SK-N-MC (cell line): ENCODE data around the gene GNB2.

ENCODE experiments used
- DNase-seq: peaks from one replicate; pipeline ENCODE4 v3.0.0-alpha.2; 2011; ENCODE audit warnings: low read depth, low spot score
- H3K27ac ChIP-seq: fragments of 200-600 bp; sonication (generic); 2 replicates; pipeline ENCODE4 v1.5.1; 2016; ENCODE audit warnings: mixed run types
- H3K36me3 ChIP-seq: fragments of 200-600 bp; sonication (generic); 2 replicates; pipeline ENCODE4 v1.6.1; 2017; ENCODE audit warnings: antibody characterized with exemption, low read length, mixed read lengths; ENCODE audit not compliant: insufficient read depth
- H3K4me3 ChIP-seq: fragments of 200-600 bp; sonication (generic); 2 replicates; pipeline ENCODE4 v1.5.1; 2016
- H3K9ac ChIP-seq: fragments of 200-600 bp; sonication (generic); 2 replicates; pipeline ENCODE4 v1.8.0; 2017; ENCODE audit warnings: mixed run types, mixed read lengths; ENCODE audit not compliant: insufficient read length
- H3K9me3 ChIP-seq: fragments of 200-600 bp; sonication (generic); 2 replicates; pipeline ENCODE4 v1.6.1; 2017; ENCODE audit warnings: low read depth, mild to moderate bottlenecking, antibody characterized with exemption, low read length, moderate library complexity, mixed read lengths
- EZH2 ChIP-seq: fragments of 200-600 bp; sonication (generic); IDR thresholded peaks from one replicate; pipeline ENCODE4 v1.6.1; 2017; ENCODE audit warnings: antibody characterized with exemption
- FOXP2 ChIP-seq: optimal IDR thresholded peaks from 2 replicates; pipeline ENCODE3; 2011; ENCODE audit warnings: mild to moderate bottlenecking, moderate library complexity; ENCODE audit not compliant: insufficient read depth; ENCODE audit errors: extremely low read length, control extremely low read depth
- POLR2AphosphoS5 ChIP-seq: IDR thresholded peaks from 2 replicates; pipeline ENCODE4 v1.6.1; 2012; ENCODE audit warnings: mild to moderate bottlenecking, low read depth, low read length, borderline replicate concordance

Gene GNB2

GRCh38 chr7:100678291-100678984 is 4.9 kb downstream of the GNB2 start:
- peaks cover 56% of the 10 kb centered on the region for H3K36me3 ChIP-seq
- H3K4me3 ChIP-seq, result no peak overlapping the region
- TF ChIP-seq POLR2AphosphoS5, result 0 out of 2 replicates have a peak, but pooled peaks have one; percentile 31
- no peak for TF ChIP-seq EZH2
- H3K9me3 ChIP-seq, result no peaks in the 10 kb centered on the region
- H3K9ac ChIP-seq, result no peak overlapping the region
- DNase-seq, result no peak
- H3K27ac ChIP-seq, result 0 out of 2 replicates have a peak overlapping the region, but pooled peaks have one; percentile 36

DNA sequence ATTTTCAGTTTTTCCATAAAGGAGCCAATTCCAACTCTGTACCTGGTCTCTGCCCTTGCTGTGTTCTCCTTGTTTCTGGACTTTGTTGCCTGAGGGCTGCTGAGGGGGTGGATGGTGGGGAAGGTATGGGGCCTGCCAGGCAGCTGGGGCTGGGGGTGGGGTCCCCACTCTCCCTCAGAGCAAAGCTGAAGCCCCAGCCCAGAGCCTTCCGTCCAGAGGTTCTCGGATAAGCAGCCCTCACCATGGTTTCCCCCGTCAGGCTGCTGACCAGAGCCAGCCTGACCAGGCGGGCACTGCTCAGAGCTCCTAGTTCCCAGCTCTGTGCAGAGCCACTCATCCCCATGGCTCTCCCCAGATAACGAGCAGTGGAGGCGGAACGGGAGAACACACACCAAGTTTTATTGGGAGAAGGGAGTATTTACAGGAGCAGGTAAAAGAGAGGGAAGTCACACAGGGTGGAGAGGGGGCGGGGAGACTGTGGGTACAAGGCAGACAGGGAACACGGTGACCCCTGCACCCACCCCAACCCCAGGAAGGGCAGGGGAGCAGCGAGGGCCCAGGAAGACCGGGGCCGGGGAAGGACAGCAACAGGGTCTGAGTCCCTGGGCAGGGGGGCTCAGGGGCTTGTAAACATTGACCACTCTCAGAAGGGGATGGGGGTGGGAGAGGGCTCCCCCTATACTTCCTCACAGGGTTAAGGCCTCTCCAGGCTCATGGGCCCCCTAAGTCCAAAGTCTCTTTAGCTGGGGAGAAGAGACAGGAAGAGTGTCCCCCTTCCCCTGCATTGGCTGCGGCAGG is 5.8 kb downstream of the GNB2 start:
- peaks cover 64% of the 10 kb centered on the region for H3K36me3 ChIP-seq
- H3K4me3 ChIP-seq, result no peak overlapping the region
- H3K9me3 ChIP-seq, result no peaks in the 10 kb centered on the region
- DNase-seq, result no peak
- 0 out of 2 replicates have a peak overlapping the region, but pooled peaks have one; percentile 36 for H3K27ac ChIP-seq
- H3K9ac ChIP-seq, result no peak overlapping the region
- TF ChIP-seq POLR2AphosphoS5 (peak; percentile 9; the same call in 1 of the 2 replicates), FOXP2 (no peak)

GRCh38 chr7:100679927-100680575 is 6.5 kb downstream of the GNB2 start:
- no peak overlapping the region for H3K4me3 ChIP-seq
- H3K36me3 ChIP-seq, result peaks cover 68% of the 10 kb centered on the region
- DNase-seq, result no peak
- no peak for TF ChIP-seq EZH2
- no peak for TF ChIP-seq FOXP2
- no peak; the same call in none of the 2 replicates for TF ChIP-seq POLR2AphosphoS5
- peak overlapping the region; percentile 13; the same call in 1 of the 2 replicates for H3K27ac ChIP-seq
- no peaks in the 10 kb centered on the region for H3K9me3 ChIP-seq
- no peak overlapping the region for H3K9ac ChIP-seq

- peaks cover 75% of the 10 kb centered on the region for H3K36me3 ChIP-seq
- H3K9me3 ChIP-seq, result no peaks in the 10 kb centered on the region
- no peak overlapping the region for H3K9ac ChIP-seq
- no peak; the same call in 1 of the 2 replicates for TF ChIP-seq POLR2AphosphoS5
- TF ChIP-seq EZH2, result no peak
- no peak for TF ChIP-seq FOXP2
- H3K27ac ChIP-seq, result no peak overlapping the region; the same call in 1 of the 2 replicates
- no peak for DNase-seq
- H3K4me3 ChIP-seq, result no peak overlapping the region
Measured at GRCh38 chr7:100680576-100681271, 7.2 kb downstream of the GNB2 start.

DNA sequence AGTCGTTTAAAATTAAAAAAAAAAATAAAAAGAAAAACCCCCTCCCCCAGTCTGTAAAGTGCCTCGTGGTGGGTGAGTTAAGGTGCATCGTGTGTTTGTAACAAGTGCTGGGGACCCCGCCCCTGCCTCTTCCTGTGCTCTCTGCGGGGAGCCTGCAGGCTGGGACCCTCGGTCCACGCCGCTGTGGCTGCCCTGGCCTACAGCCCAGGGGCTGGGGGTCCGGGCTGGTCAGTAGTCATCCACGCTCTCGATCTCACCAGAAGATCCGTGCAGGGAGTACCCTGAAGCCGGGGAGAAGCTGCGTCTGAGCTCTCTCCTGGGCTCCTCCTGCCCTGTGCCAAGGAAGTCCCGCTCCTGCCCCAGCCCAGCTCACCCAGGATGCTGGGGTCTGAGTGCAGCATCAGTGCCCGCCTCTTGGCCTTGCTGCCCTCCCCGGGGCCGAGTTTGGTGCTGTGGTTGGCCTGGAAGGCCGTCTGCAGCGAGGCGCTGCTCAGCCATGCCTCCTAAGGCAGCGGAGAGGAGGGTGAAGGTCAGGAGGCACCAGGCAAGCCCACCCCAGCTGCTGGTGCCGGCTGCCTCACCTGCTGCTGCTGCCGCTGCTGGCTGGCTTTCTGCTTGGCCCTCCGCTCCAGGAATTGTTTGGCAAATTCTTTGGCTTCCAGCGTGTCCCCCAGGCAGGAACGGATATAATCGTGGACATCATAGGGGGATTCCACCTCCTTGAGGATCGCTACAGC is 8.1 kb downstream of the GNB2 start:
- Histone ChIP-seq H3K9ac (no peak overlapping the region), H3K9me3 (no peaks in the 10 kb centered on the region), H3K36me3 (peaks cover 81% of the 10 kb centered on the region), H3K4me3 (no peak overlapping the region), H3K27ac (peak overlapping the region; percentile 9; the same call in 1 of the 2 replicates)
- DNase-seq, result no peak
- no peak for TF ChIP-seq POLR2AphosphoS5

- Histone ChIP-seq H3K36me3 (peaks cover 83% of the 10 kb centered on the region), H3K4me3 (no peak overlapping the region), H3K27ac (no peak overlapping the region), H3K9me3 (no peaks in the 10 kb centered on the region), H3K9ac (no peak overlapping the region)
- DNase-seq, result no peak
- TF ChIP-seq FOXP2, result no peak
- TF ChIP-seq EZH2, result no peak
- TF ChIP-seq POLR2AphosphoS5, result no peak
Measured at GRCh38 chr7:100682228-100682741, 8.7 kb downstream of the GNB2 start.

GRCh38 chr7:100682991-100683658 is 9.6 kb downstream of the GNB2 start:
- Histone ChIP-seq H3K36me3 (peaks cover 84% of the 10 kb centered on the region), H3K9me3 (no peaks in the 10 kb centered on the region), H3K4me3 (no peak overlapping the region), H3K9ac (no peak overlapping the region), H3K27ac (no peak overlapping the region)
- TF ChIP-seq EZH2, result no peak
- DNase-seq, result no peak
